Measurements from ENCODE around the gene PAAF1.

GRCh38 chr11:73839123-73839457, 37.7 kb upstream of the PAAF1 start:
- TF ChIP-seq ZNF274 (IDR thresholded peaks at IDR 0.05; ENCODE audit: low read depth, low read length) (no peak), YY1 (IDR thresholded peaks at IDR 0.05; ENCODE audit: insufficient read depth, insufficient read length) (no peak), SUZ12 (IDR thresholded peaks at IDR 0.05; ENCODE audit: extremely low read depth, insufficient read depth, insufficient read length) (no peak)
